ENCODE measurements around the gene ME2.
"Not testable (repeated sequence)": the region's sequence is repeated elsewhere in the genome, so short reads cannot be mapped to it uniquely, and the experiment has no call there.

Gene ME2

GRCh38 chr18:50862401-50862800 lies 16.5 kb upstream of the ME2 start:
- DNase-seq, result no peak

- no peak for DNase-seq
Observed at GRCh38 chr18:50863840-50864375, 15.0 kb upstream of the ME2 start.

DNA sequence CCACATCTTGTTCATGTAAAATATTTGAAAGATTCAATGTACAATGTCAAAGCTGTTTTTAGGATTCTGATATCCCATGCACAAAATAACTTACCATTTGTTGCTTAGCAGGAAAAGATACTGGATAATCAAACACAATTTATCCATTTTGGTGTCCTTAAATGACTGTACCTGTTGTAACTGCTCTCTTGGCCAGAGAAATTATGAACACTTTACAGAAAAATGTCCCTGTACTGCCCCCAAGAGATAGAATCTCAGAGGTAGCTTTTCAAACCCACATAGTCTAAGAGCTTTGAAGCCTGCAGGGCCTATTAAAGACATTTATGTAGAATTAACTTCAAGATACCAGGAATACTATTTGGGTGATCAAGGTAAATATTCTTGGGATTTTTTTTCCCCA lies 12.2 kb upstream of the ME2 start:
- no peak for DNase-seq

DNA sequence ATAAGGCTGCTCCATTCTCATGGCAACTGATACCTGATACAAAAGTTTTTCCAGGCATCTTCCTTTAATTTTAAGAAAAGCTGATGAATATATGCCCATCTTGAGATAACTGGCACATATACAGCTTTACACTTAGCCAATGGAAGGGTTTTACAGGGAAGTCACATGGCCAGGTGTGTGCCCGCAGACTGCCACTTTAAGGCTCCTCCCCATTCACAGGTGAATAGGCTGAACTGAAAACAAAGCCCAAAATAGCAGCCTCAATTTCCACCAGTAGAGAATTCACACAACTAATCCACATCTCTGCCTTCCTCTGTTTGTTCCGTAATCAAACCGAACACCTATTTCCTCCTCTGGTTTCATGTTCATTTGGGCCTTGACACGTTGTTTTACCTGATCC lies 9.8 kb upstream of the ME2 start:
- no peak for DNase-seq

DNA sequence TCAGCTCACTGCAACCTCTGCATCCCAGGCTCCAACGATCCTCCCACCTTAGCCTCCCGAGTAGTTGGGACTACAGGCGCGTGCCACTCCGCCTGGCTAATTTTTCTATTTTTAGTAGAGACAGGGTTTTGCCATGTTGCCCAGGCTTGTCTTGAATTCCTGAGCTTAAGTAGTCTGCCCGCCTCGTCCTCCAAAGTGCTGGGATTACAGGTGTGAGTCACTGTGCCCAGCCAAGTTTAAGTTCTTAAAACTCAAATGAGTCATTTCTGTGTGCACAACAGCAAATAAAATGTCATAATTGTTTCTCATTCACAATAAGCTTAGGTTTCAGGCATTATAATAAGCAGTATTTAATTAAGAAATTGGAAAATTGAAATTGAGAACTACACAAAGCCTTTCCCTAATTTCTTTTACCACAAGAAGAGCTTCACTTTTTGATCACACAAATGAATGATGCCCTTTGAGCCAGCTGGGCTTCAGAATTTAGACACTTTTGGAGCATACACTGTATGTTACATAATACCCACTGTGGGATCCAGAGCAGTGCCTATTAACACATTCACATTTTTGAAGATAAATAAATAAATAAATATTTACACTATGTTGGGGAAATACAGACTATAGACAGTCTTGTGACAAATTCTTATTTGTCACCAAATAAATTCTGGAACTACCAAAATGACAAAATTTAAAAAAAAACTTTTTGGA lies 8.6 kb upstream of the ME2 start:
- no peak for DNase-seq

DNA sequence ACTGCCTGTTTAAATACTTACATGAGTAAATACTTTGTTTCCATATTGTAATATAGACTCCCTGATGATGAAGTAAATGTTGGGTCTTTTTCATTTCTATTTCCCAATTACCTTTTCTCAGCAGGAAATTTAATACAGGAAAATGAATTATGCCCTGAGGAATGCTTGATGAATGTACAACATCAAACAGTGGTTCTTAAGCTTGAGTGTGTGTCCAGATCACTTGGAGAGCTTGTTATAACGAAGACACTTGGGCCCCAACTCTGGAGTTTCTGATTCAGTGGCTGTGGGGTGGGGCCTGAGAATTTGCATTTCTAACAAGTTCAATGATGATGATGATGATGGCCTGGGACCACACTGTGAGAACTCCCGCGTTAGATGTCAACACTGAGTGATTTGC lies 7.1 kb upstream of the ME2 start:
- no peak for DNase-seq

DNA sequence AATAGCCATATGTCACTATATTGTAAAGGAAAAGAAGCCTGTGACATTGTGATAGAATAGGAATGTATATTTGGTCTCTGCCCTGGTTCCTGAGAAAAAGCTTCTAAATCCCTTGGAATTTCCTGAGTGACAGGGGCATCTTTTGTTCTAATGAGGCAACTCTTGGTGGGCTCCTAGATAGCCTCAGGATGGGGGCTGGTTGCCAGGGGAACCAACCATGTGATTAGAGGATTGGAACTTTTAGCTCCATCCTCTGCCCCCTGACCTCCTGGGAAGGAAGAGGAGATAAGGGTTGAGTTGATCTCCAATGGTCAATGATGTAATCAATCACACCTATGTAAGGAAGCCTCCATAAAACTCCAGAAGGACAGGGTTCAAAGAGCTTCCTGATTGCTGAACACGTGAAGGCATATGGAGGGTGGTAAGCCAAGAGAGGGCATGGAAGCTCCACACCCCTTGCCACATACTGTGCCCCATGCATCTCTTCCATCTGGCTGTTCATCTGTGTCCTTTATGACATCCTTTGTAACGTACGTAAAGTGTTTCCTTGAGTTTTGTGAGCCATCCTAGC lies 2.9 kb upstream of the ME2 start:
- no peak for DNase-seq

DNA sequence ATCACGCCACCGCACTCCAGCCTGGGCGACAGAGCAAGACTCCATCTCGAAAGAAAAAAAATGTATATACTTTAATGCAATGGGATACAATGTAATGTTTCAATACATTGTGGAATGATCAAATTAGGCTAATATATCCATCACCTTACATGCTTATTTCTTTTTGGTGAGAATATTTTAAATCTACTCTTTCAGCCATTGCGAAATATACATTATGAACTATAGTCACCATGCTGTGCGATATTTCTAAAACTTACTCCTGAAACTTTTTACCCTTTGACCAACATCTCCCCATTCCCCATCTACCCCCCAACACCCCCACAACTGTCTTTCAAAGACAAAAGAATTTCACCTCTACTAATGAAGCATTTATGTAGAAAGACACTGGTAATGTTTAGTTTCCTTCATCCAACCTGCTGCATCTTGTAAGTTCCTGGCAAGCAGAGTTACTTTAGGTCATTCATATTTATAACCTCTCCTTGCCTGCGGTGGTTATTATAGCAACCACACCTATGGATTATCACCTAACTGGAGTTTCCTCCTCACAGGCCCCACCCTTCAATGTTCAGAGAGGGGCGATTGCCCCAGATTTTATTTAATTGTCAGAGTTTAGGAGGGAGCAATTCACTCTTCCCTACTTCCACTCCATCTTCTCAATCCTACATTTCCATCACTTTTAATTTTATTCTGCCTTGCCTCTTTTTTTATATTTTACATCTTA lies 1.2 kb upstream of the ME2 start:
- DNase-seq, result no peak

DNA sequence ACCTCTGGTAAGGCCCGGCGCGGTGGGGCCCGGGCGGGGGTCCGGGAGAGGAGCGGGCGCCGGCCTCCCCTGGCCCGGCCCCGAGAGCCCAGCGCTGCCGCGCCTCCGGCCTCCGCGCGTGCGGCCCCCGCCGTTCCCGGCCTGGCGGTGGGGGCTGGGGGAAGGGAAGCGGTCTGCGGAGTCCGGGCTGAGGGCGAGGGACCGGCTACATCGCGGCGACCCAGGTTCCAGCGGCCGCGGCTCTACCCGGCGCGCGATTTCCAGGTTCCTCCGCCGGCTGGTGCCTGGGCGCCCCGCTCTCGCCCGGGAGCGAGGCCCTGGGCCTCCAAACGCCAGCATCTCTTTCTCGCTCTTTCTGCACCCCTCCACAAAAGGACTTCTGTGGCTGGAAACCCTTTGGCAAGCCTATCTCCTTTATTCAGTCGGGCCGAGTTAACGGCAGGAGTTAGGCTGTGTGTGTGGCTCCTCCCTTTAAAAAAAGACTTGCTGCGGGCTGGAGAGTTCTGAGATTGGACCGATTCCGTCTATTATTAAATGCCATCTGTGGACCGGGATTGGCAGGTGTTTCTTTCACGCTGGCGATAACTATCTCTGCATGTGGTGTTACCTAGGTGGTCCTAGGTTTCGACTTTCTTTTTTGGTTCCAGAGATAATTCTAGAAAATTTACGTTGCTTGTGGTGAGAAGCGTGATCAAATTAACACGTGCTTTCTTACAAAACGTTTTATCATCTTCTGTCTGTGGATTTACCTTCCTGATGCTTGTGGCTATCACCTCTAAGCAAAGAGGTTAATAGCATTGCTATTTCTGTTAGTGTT lies 592 bp downstream of the ME2 start:
- peak; percentile 52 for DNase-seq

GRCh38 chr18:50880119-50880465 lies 1.2 kb downstream of the ME2 start:
- no peak for DNase-seq

DNA sequence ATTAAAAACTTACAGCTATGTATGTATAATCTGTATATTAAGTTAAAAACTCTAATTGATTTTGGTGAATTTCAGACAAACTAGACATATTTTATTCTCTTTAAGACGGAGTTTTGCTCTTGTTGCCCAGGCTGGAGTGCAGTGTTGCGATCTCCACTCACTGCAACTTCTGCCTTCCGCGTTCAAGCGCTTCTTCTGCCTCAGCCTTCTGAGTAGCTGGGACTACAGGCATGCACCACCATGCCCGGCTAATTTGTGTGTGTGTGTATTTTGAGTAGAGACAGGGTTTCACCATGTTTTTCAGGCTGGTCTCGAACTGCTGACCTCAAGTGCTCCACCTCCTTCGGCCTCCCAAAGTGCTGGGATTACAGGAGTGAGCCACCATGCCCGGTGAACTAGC lies 2.0 kb downstream of the ME2 start:
- not testable (repeated sequence) for DNase-seq

- DNase-seq, result no peak
Observed at GRCh38 chr18:50886929-50887328, 8.0 kb downstream of the ME2 start.

DNA sequence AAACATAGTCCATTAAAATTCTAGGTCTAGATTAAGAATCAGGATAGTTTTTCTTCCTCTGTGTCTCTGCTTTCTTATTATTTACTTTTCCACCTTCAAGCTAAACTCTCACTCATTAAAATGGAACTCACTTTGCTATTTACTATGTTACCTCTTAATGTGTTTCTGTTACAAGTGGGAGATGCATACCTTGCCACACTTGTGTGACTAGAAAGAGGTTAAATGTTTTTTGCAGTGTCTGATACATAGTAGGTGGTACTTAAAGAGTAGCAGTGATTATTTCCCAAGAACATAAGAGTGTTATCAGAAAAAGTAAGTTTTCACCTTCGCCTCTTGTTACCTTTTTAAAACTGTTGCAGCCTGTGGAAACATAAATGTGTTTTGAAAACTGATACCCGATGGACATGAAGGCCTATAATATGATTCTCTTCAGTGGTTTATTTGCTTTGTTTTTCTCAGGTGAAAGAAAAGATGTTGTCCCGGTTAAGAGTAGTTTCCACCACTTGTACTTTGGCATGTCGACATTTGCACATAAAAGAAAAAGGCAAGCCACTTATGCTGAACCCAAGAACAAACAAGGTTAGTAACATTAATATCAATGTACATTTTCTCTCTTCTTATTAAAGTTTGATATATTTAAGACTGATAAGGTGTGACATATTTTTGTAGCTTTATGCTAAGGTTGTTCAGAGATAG lies 16.6 kb downstream of the ME2 start:
- no peak for DNase-seq

GRCh38 chr18:50896093-50896492 lies 17.2 kb downstream of the ME2 start:
- DNase-seq, result no peak

GRCh38 chr18:50898919-50899318 lies 20.0 kb downstream of the ME2 start:
- no peak for DNase-seq

- DNase-seq, result no peak
Observed at GRCh38 chr18:50902797-50903196, 23.9 kb downstream of the ME2 start.

DNA sequence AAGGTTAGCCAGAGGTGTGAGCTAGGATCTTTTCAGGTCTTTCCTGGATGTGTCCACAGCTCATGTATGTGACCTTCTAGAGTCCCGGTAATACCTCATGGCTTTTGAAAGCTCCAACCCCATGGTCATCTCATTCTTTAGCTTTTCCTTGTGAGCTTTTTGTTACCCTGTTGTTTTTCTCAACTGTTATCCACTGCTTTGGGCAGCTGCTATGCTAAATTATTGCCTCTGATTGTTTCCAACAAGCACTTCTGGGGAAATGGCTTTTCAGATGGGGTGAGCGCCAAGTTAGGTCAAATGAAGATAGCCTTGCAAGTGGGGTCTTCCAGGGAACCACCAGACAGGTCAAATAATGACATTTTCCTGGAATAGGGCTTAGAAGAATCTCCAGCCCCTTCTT lies 27.9 kb downstream of the ME2 start:
- no peak for DNase-seq

DNA sequence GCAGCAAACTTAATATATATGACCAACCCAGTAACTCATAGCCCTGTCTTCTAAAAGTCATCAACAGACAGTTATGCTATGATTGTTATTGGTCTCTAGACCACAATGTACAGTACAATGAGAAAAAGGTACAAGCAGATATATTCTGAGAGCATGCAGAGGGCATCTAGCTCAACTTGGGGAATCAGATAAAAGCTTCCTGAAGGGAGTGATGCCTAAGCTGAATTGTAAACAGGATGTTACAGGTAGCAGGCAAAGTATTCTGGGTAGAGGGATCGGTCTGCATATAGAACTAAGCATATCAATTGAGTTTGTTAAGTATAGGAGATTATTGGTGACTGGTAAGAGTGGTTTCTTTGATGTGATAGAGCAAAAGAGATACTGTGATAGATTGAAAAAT lies 30.3 kb downstream of the ME2 start:
- no peak for DNase-seq

DNA sequence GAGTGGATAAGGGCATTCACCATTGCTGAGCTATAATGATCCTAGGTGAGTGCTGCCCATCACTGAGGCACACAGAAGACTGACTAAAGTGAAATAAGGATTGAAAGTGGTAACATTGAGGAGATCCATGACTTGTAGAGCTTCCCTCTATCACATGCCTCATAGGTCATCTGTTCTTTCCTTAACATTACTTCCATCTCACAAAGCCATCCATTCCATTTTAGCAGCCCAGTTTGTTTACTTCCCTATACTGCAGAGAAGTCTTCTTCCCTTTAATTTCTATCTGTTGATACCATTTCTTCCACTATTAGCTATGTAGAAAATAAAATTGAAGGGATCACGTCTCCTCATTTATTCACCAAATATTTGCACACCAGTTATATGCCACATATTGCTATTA lies 32.1 kb downstream of the ME2 start:
- no peak for DNase-seq

GRCh38 chr18:50917021-50917420 lies 38.1 kb downstream of the ME2 start:
- DNase-seq, result no peak

- DNase-seq, result no peak
Observed at GRCh38 chr18:50918153-50918552, 39.2 kb downstream of the ME2 start.

- DNase-seq, result no peak
Observed at GRCh38 chr18:50924372-50924771, 45.5 kb downstream of the ME2 start.

DNA sequence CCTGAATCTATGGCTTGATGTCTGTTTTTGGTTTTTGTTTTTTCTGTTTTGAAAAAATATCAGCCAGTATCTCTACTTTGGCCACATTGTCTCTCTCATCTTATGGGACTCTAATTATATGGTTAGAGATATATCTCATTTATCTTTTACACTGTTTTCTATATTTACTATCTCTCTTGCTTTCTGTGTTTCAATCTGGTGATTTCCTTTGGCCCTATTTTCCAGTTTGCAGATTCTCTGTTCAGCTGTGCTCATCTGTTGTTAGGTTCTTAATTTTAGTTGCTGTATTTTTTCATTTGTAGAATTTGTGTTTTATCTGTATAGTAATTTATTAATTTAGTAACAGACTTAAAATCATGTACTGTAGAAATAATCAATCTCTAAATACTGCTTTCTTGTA lies 47.6 kb downstream of the ME2 start:
- no peak for DNase-seq

Data from DMS 273 treated with DMSO at 0.1 percent for 48 hours (cell line).